Right lobe of liver (tissue), 6 donors: ENCODE data around the gene TXNDC2. TPM values are rescaled to one million over a fixed set of nuclear protein-coding genes. Genes with fewer than 3 reads are reported as not detected.

ENCODE experiments used
- ATAC-seq, 4 donors: fragments of 200-7000 bp; cut with Tn5 transposase; one replicate each; pipeline ENCODE4 v1.9.1; 2020; ENCODE audit warnings: mild to moderate bottlenecking in 4 of 4, moderate library complexity in 4 of 4
- DNase-seq, 3 donors: peaks; one replicate each; pipeline ENCODE4 v3.0.0-alpha.2; 2020
- H3K27ac ChIP-seq, 3 donors: fragments of 200-600 bp; one replicate each; pipeline ENCODE4 v1.8.0; 2022
- H3K27me3 ChIP-seq, 2 donors: fragments of 200-600 bp; one replicate each; pipeline ENCODE4 v1.8.0; 2022
- H3K36me3 ChIP-seq, 4 donors: fragments of 200-600 bp; sonication (generic) in 1 of 4; one replicate each; pipeline versions ENCODE4 v1.5.1 to v1.8.0; 2017 to 2022; ENCODE audit warnings: control low read depth in 1 of 4
- H3K4me1 ChIP-seq, 4 donors: fragments of 200-600 bp; sonication (generic) in 1 of 4; one replicate each; pipeline versions ENCODE4 v1.5.1 to v1.8.0; 2017 to 2022; ENCODE audit warnings: control low read depth in 1 of 4
- H3K4me3 ChIP-seq, 3 donors: fragments of 200-600 bp; one replicate each; pipeline ENCODE4 v1.8.0; 2022
- H3K9me3 ChIP-seq, 4 donors: fragments of 200-600 bp; sonication (generic) in 1 of 4; one replicate each; pipeline versions ENCODE4 v1.5.1 to v1.8.0; 2017 to 2022; ENCODE audit warnings: control low read depth in 1 of 4
- CTCF ChIP-seq, 4 donors: fragments of 200-600 bp in 3 of 4; fragments of 450-650 bp in 1 of 4; IDR thresholded peaks; one replicate each; pipeline versions ENCODE4 v1.5.1 to v1.8.0; 2016 to 2022; ENCODE audit warnings: antibody characterized with exemption in 4 of 4, mild to moderate bottlenecking in 2 of 4
- POLR2A ChIP-seq: fragments of 450-650 bp; IDR thresholded peaks from one replicate; pipeline ENCODE4 v1.6.1; 2017; ENCODE audit warnings: antibody characterized with exemption, mild to moderate bottlenecking
- WGBS: methylation state at CpG from one replicate; pipeline ENCODE4 v1.1.6; 2018; ENCODE audit warnings: low coverage, low lambda C conversion rate; ENCODE audit not compliant: insufficient coverage; ENCODE audit errors: missing lambda C conversion rate; 5-methylcytosine and 5-hydroxymethylcytosine counted together
- intact Hi-C, 2 donors: fragments of 100-400 bp; cut with DNase I; formaldehyde crosslinking; loops; one replicate each; pipeline versions ENCODE4 v1.11.2 to v1.14.1; 2022
- total RNA-seq, 6 experiments: library from RNA; depleted of rRNA in 2 of 6; stranded (reverse); fragments of >200 nt in 2 of 6; fragmentation: NEBNext Ultra II Directional in 3 of 6; extraction: Animal tissue kit (Norgen Biotek cat#: 25700) in 3 of 6; gene quantifications; one replicate each; pipeline versions ENCODE4 v1.1.0 to v1.2.4, GENCODE V29; 2016 to 2023
- donor health status: DM: no; HTN: yes; CAD: no.
- donor health status: DM: no; HTN: no; CAD: no.
- donor health status: DM: no; HTN: no; CAD: no.
- donor health status: DM: no; HTN: yes; CAD: no.
- donor health status: DM: no; HTN: yes; CAD: no.

TXNDC2 gene
- total RNA-seq, 6 experiments from 2014 or later, result not detected

DNA sequence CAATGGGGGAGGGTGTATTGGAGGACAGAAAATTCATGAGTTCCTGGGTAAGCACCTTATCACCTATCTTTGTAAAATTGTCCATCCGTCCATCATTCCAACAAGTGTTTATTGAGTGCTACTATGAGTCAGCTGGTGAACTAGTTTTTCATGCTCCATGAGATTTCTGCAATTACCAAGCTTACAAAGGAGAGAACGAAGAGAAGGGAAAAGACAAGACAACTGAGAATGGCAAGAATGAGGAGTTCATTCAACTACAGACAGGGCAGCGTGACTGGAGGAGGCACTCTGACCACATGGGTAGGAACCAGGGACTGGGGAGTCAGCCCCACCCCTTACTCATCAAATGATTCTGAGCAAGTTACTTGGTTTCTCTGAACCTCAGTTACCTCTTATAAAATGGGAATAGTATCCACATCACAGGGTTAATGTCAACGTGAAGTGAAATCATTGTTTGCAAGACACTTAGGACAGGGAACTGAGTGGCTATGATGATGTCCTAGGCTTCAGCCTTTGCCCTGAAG lies 18.6 kb upstream of the TXNDC2 start:
- no peak overlapping the region for H3K4me3 ChIP-seq
- TF ChIP-seq CTCF (IDR thresholded peaks at IDR 0.05) (no peak), POLR2A (no peak)
- no peaks in the 10 kb centered on the region for H3K9me3 ChIP-seq
- H3K27ac ChIP-seq, result no peak overlapping the region
- WGBS, result 79% methylated on average over 4 of the region's 4 CpGs
- ATAC-seq, result peak in 3 of 4 donors; percentile 37 to 52 (median 46)
- H3K36me3 ChIP-seq, result no peaks in the 10 kb centered on the region
- DNase-seq, result no peak
- intact Hi-C loops, result no loop called here
- peaks cover 0 to 10% (median 0%) of the 10 kb centered on the region in 4 donors for H3K4me1 ChIP-seq
- H3K27me3 ChIP-seq, result no peaks in the 10 kb centered on the region

GRCh38 chr18:9868857-9869714 lies 16.7 kb upstream of the TXNDC2 start:
- ATAC-seq, result no peak
- 68% methylated on average over 4 of the region's 6 CpGs for WGBS
- no peak overlapping the region for H3K4me3 ChIP-seq
- DNase-seq, result no peak
- no peak for TF ChIP-seq POLR2A
- TF ChIP-seq CTCF (IDR thresholded peaks at IDR 0.05), result no peak
- no peaks in the 10 kb centered on the region for H3K9me3 ChIP-seq
- no peak overlapping the region for H3K27ac ChIP-seq
- peaks cover 0 to 10% (median 0%) of the 10 kb centered on the region in 4 donors for H3K4me1 ChIP-seq
- no peaks in the 10 kb centered on the region for H3K36me3 ChIP-seq
- H3K27me3 ChIP-seq, result no peaks in the 10 kb centered on the region
- intact Hi-C loops, result no loop called here

GRCh38 chr18:9869715-9870430 lies 15.9 kb upstream of the TXNDC2 start:
- Histone ChIP-seq H3K27me3 (no peaks in the 10 kb centered on the region), H3K27ac (no peak overlapping the region), H3K36me3 (no peaks in the 10 kb centered on the region), H3K4me3 (no peak overlapping the region), H3K9me3 (no peaks in the 10 kb centered on the region), H3K4me1 (peaks cover 0 to 10% (median 0%) of the 10 kb centered on the region in 4 donors)
- TF ChIP-seq POLR2A (no peak), CTCF (IDR thresholded peaks at IDR 0.05) (no peak)
- intact Hi-C loops, result no loop called here
- WGBS, result 56% methylated on average over 9 of the region's 9 CpGs
- ATAC-seq (peak in 3 of 4 donors; percentile 59 to 76 (median 70)), DNase-seq (no peak)

GRCh38 chr18:9870431-9871008 lies 15.3 kb upstream of the TXNDC2 start:
- intact Hi-C loops, result no loop called here
- Histone ChIP-seq H3K36me3 (no peaks in the 10 kb centered on the region), H3K4me3 (no peak overlapping the region), H3K9me3 (no peaks in the 10 kb centered on the region), H3K27me3 (no peaks in the 10 kb centered on the region), H3K4me1 (peaks cover 0 to 10% (median 0%) of the 10 kb centered on the region in 4 donors), H3K27ac (no peak overlapping the region)
- DNase-seq (peak in 1 of 3 donors; percentile 40), ATAC-seq (no peak)
- TF ChIP-seq POLR2A (no peak), CTCF (IDR thresholded peaks at IDR 0.05) (no peak)
- WGBS, result 59% methylated on average over 4 of the region's 4 CpGs
